Dendritic cell treated with granulocyte-macrophage colony-stimulating factor and Interleukin-4, amounts not matched to agents 40 ng/mL and 50 ng/mL, for 4 days (primary cell): ENCODE results near the gene GPRC5D.

Experiments used
- H3K27ac Mint-ChIP-seq: one replicate; pipeline ENCODE4 v1.8.0; 2022; ENCODE audit warnings: mild to moderate bottlenecking, mixed read lengths
- H3K27me3 Mint-ChIP-seq: one replicate; pipeline ENCODE4 v1.8.0; 2022; ENCODE audit warnings: mild to moderate bottlenecking, mixed read lengths
- H3K36me3 Mint-ChIP-seq: one replicate; pipeline ENCODE4 v1.8.0; 2022; ENCODE audit warnings: low read depth, mixed read lengths
- H3K4me1 Mint-ChIP-seq: one replicate; pipeline ENCODE4 v1.8.0; 2022; ENCODE audit warnings: low read depth, mixed read lengths
- H3K4me3 Mint-ChIP-seq: one replicate; pipeline ENCODE4 v1.8.0; 2022; ENCODE audit warnings: mild to moderate bottlenecking, moderate library complexity, mixed read lengths
- H3K9me3 Mint-ChIP-seq: one replicate; pipeline ENCODE4 v1.8.0; 2022; ENCODE audit warnings: mixed read lengths
- intact Hi-C: fragments of 100-400 bp; cut with micrococcal nuclease; formaldehyde crosslinking; loops from one replicate; pipeline ENCODE4 v1.15.0; 2022

GPRC5D gene

GRCh38 chr12:12918781-12919389, 33.1 kb downstream of the GPRC5D start:
- Mint-ChIP-seq H3K9me3 (no peaks in the 10 kb centered on the region), H3K27me3 (peaks cover 5% of the 10 kb centered on the region), H3K4me3 (no peak overlapping the region), H3K36me3 (no peaks in the 10 kb centered on the region), H3K4me1 (peaks cover 10% of the 10 kb centered on the region), H3K27ac (no peak overlapping the region)
- intact Hi-C loops: no loop called here

- no peaks in the 10 kb centered on the region for H3K9me3 Mint-ChIP-seq
- peaks cover 15% of the 10 kb centered on the region for H3K4me1 Mint-ChIP-seq
- H3K36me3 Mint-ChIP-seq: no peaks in the 10 kb centered on the region
- H3K27ac Mint-ChIP-seq: no peak overlapping the region
- H3K4me3 Mint-ChIP-seq: no peak overlapping the region
- H3K27me3 Mint-ChIP-seq: peaks cover 5% of the 10 kb centered on the region
- intact Hi-C loops: no loop called here
Observed at GRCh38 chr12:12917517-12917916, 34.5 kb downstream of the GPRC5D start.

- Mint-ChIP-seq H3K36me3 (no peaks in the 10 kb centered on the region), H3K4me3 (no peak overlapping the region), H3K9me3 (no peaks in the 10 kb centered on the region), H3K27ac (no peak overlapping the region), H3K4me1 (peaks cover 21% of the 10 kb centered on the region), H3K27me3 (peaks cover 6% of the 10 kb centered on the region)
- intact Hi-C loops: loop anchor here (1.0 kb wide), 3 partner anchors 67 to 318 kb away; no protein-coding TSS in a partner anchor
Observed at GRCh38 chr12:12916135-12916944, 35.6 kb downstream of the GPRC5D start.

- Mint-ChIP-seq H3K4me3 (no peak overlapping the region), H3K27ac (no peak overlapping the region), H3K27me3 (peaks cover 6% of the 10 kb centered on the region), H3K36me3 (no peaks in the 10 kb centered on the region), H3K9me3 (no peaks in the 10 kb centered on the region), H3K4me1 (peaks cover 22% of the 10 kb centered on the region)
- intact Hi-C loops: loop anchor here (1.0 kb wide), 3 partner anchors 68 to 319 kb away; no protein-coding TSS in a partner anchor
Observed at GRCh38 chr12:12915656-12916055, 36.3 kb downstream of the GPRC5D start.

- Mint-ChIP-seq H3K36me3 (no peaks in the 10 kb centered on the region), H3K27me3 (peaks cover 6% of the 10 kb centered on the region), H3K4me1 (peaks cover 36% of the 10 kb centered on the region), H3K4me3 (no peak overlapping the region), H3K27ac (no peak overlapping the region), H3K9me3 (no peaks in the 10 kb centered on the region)
- intact Hi-C loops: loop anchor here (5.0 kb wide), 1 partner anchor 125 kb away; the partner anchor contains the start of gene APOLD1
Observed at GRCh38 chr12:12912711-12913110, 39.3 kb downstream of the GPRC5D start.

GRCh38 chr12:12909995-12910420, 42.0 kb downstream of the GPRC5D start:
- H3K27ac Mint-ChIP-seq: no peak overlapping the region
- intact Hi-C loops: loop anchor here (5.0 kb wide), 1 partner anchor 123 kb away; the partner anchor contains the start of gene APOLD1
- H3K9me3 Mint-ChIP-seq: no peaks in the 10 kb centered on the region
- H3K36me3 Mint-ChIP-seq: no peaks in the 10 kb centered on the region
- H3K27me3 Mint-ChIP-seq: peaks cover 3% of the 10 kb centered on the region
- peaks cover 26% of the 10 kb centered on the region for H3K4me1 Mint-ChIP-seq
- H3K4me3 Mint-ChIP-seq: no peak overlapping the region

- no peaks in the 10 kb centered on the region for H3K9me3 Mint-ChIP-seq
- intact Hi-C loops: no loop called here
- no peak overlapping the region for H3K27ac Mint-ChIP-seq
- peaks cover 3% of the 10 kb centered on the region for H3K27me3 Mint-ChIP-seq
- no peaks in the 10 kb centered on the region for H3K36me3 Mint-ChIP-seq
- H3K4me1 Mint-ChIP-seq: peaks cover 26% of the 10 kb centered on the region
- H3K4me3 Mint-ChIP-seq: no peak overlapping the region
Observed at GRCh38 chr12:12909228-12909994, 42.6 kb downstream of the GPRC5D start.

- H3K4me3 Mint-ChIP-seq: no peak overlapping the region
- H3K9me3 Mint-ChIP-seq: no peaks in the 10 kb centered on the region
- H3K4me1 Mint-ChIP-seq: peaks cover 31% of the 10 kb centered on the region
- peaks cover 3% of the 10 kb centered on the region for H3K27me3 Mint-ChIP-seq
- intact Hi-C loops: no loop called here
- no peak overlapping the region for H3K27ac Mint-ChIP-seq
- no peaks in the 10 kb centered on the region for H3K36me3 Mint-ChIP-seq
Observed at GRCh38 chr12:12908711-12909110, 43.3 kb downstream of the GPRC5D start.

- H3K27me3 Mint-ChIP-seq: peaks cover 3% of the 10 kb centered on the region
- H3K4me3 Mint-ChIP-seq: no peak overlapping the region
- no peaks in the 10 kb centered on the region for H3K36me3 Mint-ChIP-seq
- H3K4me1 Mint-ChIP-seq: peaks cover 33% of the 10 kb centered on the region
- intact Hi-C loops: no loop called here
- H3K27ac Mint-ChIP-seq: no peak overlapping the region
- no peaks in the 10 kb centered on the region for H3K9me3 Mint-ChIP-seq
Observed at GRCh38 chr12:12908252-12908651, 43.7 kb downstream of the GPRC5D start.

GRCh38 chr12:12907552-12907951, 44.4 kb downstream of the GPRC5D start:
- Mint-ChIP-seq H3K27ac (no peak overlapping the region), H3K36me3 (no peaks in the 10 kb centered on the region), H3K4me3 (no peak overlapping the region), H3K9me3 (no peaks in the 10 kb centered on the region), H3K4me1 (peaks cover 28% of the 10 kb centered on the region), H3K27me3 (peaks cover 3% of the 10 kb centered on the region)
- intact Hi-C loops: no loop called here

- Mint-ChIP-seq H3K4me1 (peaks cover 7% of the 10 kb centered on the region), H3K9me3 (no peaks in the 10 kb centered on the region), H3K27ac (no peak overlapping the region), H3K4me3 (no peak overlapping the region), H3K27me3 (peaks cover 2% of the 10 kb centered on the region), H3K36me3 (no peaks in the 10 kb centered on the region)
- intact Hi-C loops: no loop called here
Observed at GRCh38 chr12:12903642-12904609, 48.0 kb downstream of the GPRC5D start.

- Mint-ChIP-seq H3K9me3 (no peaks in the 10 kb centered on the region), H3K4me1 (peaks cover 7% of the 10 kb centered on the region), H3K4me3 (no peak overlapping the region), H3K27me3 (peaks cover 4% of the 10 kb centered on the region), H3K36me3 (no peaks in the 10 kb centered on the region), H3K27ac (no peak overlapping the region)
- intact Hi-C loops: no loop called here
Observed at GRCh38 chr12:12902036-12902435, 49.9 kb downstream of the GPRC5D start.

GRCh38 chr12:12901158-12901791, 50.7 kb downstream of the GPRC5D start:
- Mint-ChIP-seq H3K4me3 (no peak overlapping the region), H3K27me3 (peaks cover 4% of the 10 kb centered on the region)
- intact Hi-C loops: no loop called here

More at GRCh38 chr12:12901158-12901791, 50.7 kb downstream of the GPRC5D start:
- Mint-ChIP-seq H3K9me3 (no peaks in the 10 kb centered on the region), H3K4me1 (peaks cover 7% of the 10 kb centered on the region), H3K27ac (no peak overlapping the region), H3K36me3 (no peaks in the 10 kb centered on the region)
